Measurements from ENCODE around the gene TENM4.
"Not testable (repeated sequence)": the region's sequence is repeated elsewhere in the genome, so short reads cannot be mapped to it uniquely, and the experiment has no call there.

TENM4 gene

GRCh38 chr11:78978831-78979230 is 462.0 kb downstream of the TENM4 start:
- H3K4me3 ChIP-seq (ENCODE audit: low read depth, low read length) = no peak overlapping the region
- TF ChIP-seq CTCF (IDR thresholded peaks at IDR 0.05; ENCODE audit: borderline replicate concordance, insufficient read depth, low read depth, low read length) = no peak

GRCh38 chr11:78977848-78978247 is 463.0 kb downstream of the TENM4 start:
- H3K4me3 ChIP-seq (ENCODE audit: low read depth, low read length) = not testable (repeated sequence)

- no peak overlapping the region for H3K4me3 ChIP-seq (ENCODE audit: low read depth, low read length)
- no peak for TF ChIP-seq CTCF (IDR thresholded peaks at IDR 0.05; ENCODE audit: borderline replicate concordance, insufficient read depth, low read depth, low read length)
Observed at GRCh38 chr11:78977009-78977408, 463.8 kb downstream of the TENM4 start.

- H3K4me3 ChIP-seq (ENCODE audit: low read depth, low read length) = no peak overlapping the region
- no peak for TF ChIP-seq CTCF (IDR thresholded peaks at IDR 0.05; ENCODE audit: borderline replicate concordance, insufficient read depth, low read depth, low read length)
Observed at GRCh38 chr11:78975081-78975480, 465.7 kb downstream of the TENM4 start.

- TF ChIP-seq CTCF (IDR thresholded peaks at IDR 0.05; ENCODE audit: borderline replicate concordance, insufficient read depth, low read depth, low read length) = no peak
- no peak overlapping the region for H3K4me3 ChIP-seq (ENCODE audit: low read depth, low read length)
Observed at GRCh38 chr11:78973876-78974275, 467.0 kb downstream of the TENM4 start.

- no peak for TF ChIP-seq CTCF (IDR thresholded peaks at IDR 0.05; ENCODE audit: borderline replicate concordance, insufficient read depth, low read depth, low read length)
- H3K4me3 ChIP-seq (ENCODE audit: low read depth, low read length) = no peak overlapping the region
Observed at GRCh38 chr11:78972590-78972989, 468.2 kb downstream of the TENM4 start.

- TF ChIP-seq CTCF (IDR thresholded peaks at IDR 0.05; ENCODE audit: borderline replicate concordance, insufficient read depth, low read depth, low read length) = no peak
- no peak overlapping the region for H3K4me3 ChIP-seq (ENCODE audit: low read depth, low read length)
Observed at GRCh38 chr11:78972177-78972576, 468.7 kb downstream of the TENM4 start.

GRCh38 chr11:78967811-78968210 is 473.0 kb downstream of the TENM4 start:
- no peak for TF ChIP-seq CTCF (IDR thresholded peaks at IDR 0.05; ENCODE audit: borderline replicate concordance, insufficient read depth, low read depth, low read length)
- no peak overlapping the region for H3K4me3 ChIP-seq (ENCODE audit: low read depth, low read length)

All from GM12875 (cell line).